Islet of Langerhans (tissue), 1 donor: ENCODE data around the gene ODF4.
"Not testable (repeated sequence)": the region's sequence is repeated elsewhere in the genome, so short reads cannot be mapped to it uniquely, and the experiment has no call there.

Source experiments
- FAIRE-seq: peaks from one replicate; lab custom pipeline; 2011; peaks lifted over from hg19 to GRCh38; lab: Jason Lieb, UNC

Gene ODF4

GRCh38 chr17:8326511-8327302 is 12.9 kb upstream of the ODF4 start:
- FAIRE-seq, result no peak

GRCh38 chr17:8327303-8327649 is 12.4 kb upstream of the ODF4 start:
- no peak for FAIRE-seq

- no peak for FAIRE-seq
These were observed 7.5 kb upstream of the ODF4 start for GRCh38 chr17:8332128-8332527.

- FAIRE-seq, result no peak
These were observed 7.0 kb upstream of the ODF4 start for GRCh38 chr17:8332688-8333087.

GRCh38 chr17:8333281-8333680 is 6.4 kb upstream of the ODF4 start:
- no peak for FAIRE-seq

GRCh38 chr17:8337802-8338752 is 1.6 kb upstream of the ODF4 start:
- no peak for FAIRE-seq

GRCh38 chr17:8338753-8339140 is 893 bp upstream of the ODF4 start:
- FAIRE-seq, result no peak

GRCh38 chr17:8341456-8341855 is 1.8 kb downstream of the ODF4 start:
- FAIRE-seq, result no peak

GRCh38 chr17:8345052-8345690 is 5.5 kb downstream of the ODF4 start:
- no peak for FAIRE-seq

GRCh38 chr17:8345951-8346665 is 6.5 kb downstream of the ODF4 start:
- FAIRE-seq, result no peak

GRCh38 chr17:8347001-8347400 is 7.4 kb downstream of the ODF4 start:
- not testable (repeated sequence) for FAIRE-seq

GRCh38 chr17:8350339-8350738 is 10.7 kb downstream of the ODF4 start:
- FAIRE-seq, result no peak

GRCh38 chr17:8353736-8354135 is 14.1 kb downstream of the ODF4 start:
- FAIRE-seq, result no peak

- no peak for FAIRE-seq
These were observed 14.6 kb downstream of the ODF4 start for GRCh38 chr17:8354236-8354635.

- no peak for FAIRE-seq
These were observed 18.3 kb downstream of the ODF4 start for GRCh38 chr17:8357910-8358309.

- FAIRE-seq, result no peak
These were observed 20.1 kb downstream of the ODF4 start for GRCh38 chr17:8359769-8360168.

GRCh38 chr17:8360260-8360659 is 20.6 kb downstream of the ODF4 start:
- peak; percentile 99 for FAIRE-seq

- no peak for FAIRE-seq
These were observed 21.1 kb downstream of the ODF4 start for GRCh38 chr17:8360751-8361150.

GRCh38 chr17:8362651-8363332 is 23.2 kb downstream of the ODF4 start:
- no peak for FAIRE-seq

- no peak for FAIRE-seq
These were observed 25.5 kb downstream of the ODF4 start for GRCh38 chr17:8365143-8365542.

- no peak for FAIRE-seq
These were observed 26.6 kb downstream of the ODF4 start for GRCh38 chr17:8366231-8366630.

GRCh38 chr17:8368193-8368592 is 28.6 kb downstream of the ODF4 start:
- FAIRE-seq, result no peak
